ENCODE results near the gene MBNL2.

- no peak for TF ChIP-seq USF1 (CRISPR knock-in tag; IDR thresholded peaks at IDR 0.05)
- no peak for TF ChIP-seq CTCF (IDR thresholded peaks at IDR 0.05)
- TF ChIP-seq ATF1 (CRISPR knock-in tag; IDR thresholded peaks at IDR 0.05): no peak
These were observed 103.6 kb downstream of the MBNL2 start for GRCh38 chr13:97325738-97326137.
